ENCODE measurements around the gene CMAS.
A peak's percentile ranks its signal among the peaks of the same experiment; 100 is the strongest.
"Not testable (repeated sequence)": the region's sequence is repeated elsewhere in the genome, so short reads cannot be mapped to it uniquely, and the experiment has no call there.

Gene CMAS

DNA sequence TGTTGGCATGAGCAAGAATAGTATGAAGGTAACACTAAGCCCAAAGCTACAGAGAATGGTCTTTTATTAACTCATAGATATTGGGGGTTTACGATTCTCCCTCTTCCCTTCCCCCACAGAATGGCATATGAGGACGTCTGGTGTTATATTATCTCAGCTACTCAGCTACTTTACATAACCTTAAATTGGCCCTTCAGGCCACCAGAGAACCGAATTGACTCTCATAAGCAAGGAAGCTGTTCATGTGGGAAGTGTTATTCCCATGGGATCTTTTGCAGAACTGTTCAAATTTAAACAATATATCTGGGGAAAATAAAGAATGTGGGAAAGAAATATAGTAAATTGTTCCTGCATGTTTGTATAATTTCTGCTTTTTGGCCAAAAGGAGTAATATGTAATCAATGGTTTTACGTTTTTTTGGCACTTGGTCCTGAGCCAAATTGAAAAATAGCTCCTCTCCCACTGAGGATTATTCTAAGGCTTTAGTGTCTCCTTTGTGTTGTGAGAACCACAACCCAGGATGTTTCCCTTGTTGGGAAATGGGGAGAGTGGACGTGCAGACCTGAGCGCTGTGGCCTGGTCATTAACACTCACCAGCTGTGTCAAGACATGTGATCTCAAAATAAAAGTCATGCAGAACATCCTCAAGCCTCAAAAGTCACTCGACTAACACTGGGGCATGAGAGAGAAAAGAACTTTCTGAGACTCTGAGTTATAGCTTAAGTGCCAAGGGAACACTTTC is 31.8 kb upstream of the CMAS start:
- Histone ChIP-seq H3K27ac (peak overlapping the region; percentile 30), H3K36me3 (replicated peaks) (no peaks in the 10 kb centered on the region), H3K4me3 (ENCODE audit: low read depth, low read length) (no peak overlapping the region), H3K27me3 (replicated peaks) (no peaks in the 10 kb centered on the region)
- DNase-seq: no peak
- no peak for TF ChIP-seq CTCF (IDR thresholded peaks at IDR 0.05; ENCODE audit: low read depth, low read length, missing control alignments)
- in situ Hi-C loops (cut with HindIII; ENCODE audit: low pct_ligation_motif_present, low sequenced_read_pairs): no loop called here

GRCh38 chr12:22014783-22015144 is 31.3 kb upstream of the CMAS start:
- H3K27me3 ChIP-seq (replicated peaks): no peaks in the 10 kb centered on the region
- peak; percentile 48 for DNase-seq
- no peak overlapping the region for H3K4me3 ChIP-seq (ENCODE audit: low read depth, low read length)
- peak overlapping the region; percentile 30 for H3K27ac ChIP-seq
- no peak for TF ChIP-seq CTCF (IDR thresholded peaks at IDR 0.05; ENCODE audit: low read depth, low read length, missing control alignments)
- H3K36me3 ChIP-seq (replicated peaks): no peaks in the 10 kb centered on the region
- in situ Hi-C loops (cut with HindIII; ENCODE audit: low pct_ligation_motif_present, low sequenced_read_pairs): no loop called here

DNA sequence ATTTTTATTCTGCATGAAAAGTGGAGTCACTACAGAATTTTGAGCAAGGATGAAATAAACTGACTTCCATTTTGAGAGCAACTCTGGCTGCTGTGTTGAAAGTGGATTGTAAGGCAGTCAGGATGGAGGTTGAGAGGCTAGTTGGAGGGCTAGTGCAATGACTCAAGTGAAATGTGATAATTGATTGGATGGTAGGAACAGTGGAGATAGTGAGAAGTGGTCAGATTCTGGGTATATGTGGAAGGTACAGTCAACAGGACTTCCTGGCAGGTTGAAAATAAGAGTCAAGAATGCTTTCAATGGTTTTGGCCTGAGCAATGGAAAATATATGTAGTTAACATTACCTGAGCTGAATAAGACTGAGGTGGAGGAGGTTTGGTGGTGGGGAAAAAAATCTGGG is 29.0 kb upstream of the CMAS start:
- in situ Hi-C loops (cut with HindIII; ENCODE audit: low pct_ligation_motif_present, low sequenced_read_pairs): no loop called here
- no peaks in the 10 kb centered on the region for H3K27me3 ChIP-seq (replicated peaks)
- DNase-seq: no peak

DNA sequence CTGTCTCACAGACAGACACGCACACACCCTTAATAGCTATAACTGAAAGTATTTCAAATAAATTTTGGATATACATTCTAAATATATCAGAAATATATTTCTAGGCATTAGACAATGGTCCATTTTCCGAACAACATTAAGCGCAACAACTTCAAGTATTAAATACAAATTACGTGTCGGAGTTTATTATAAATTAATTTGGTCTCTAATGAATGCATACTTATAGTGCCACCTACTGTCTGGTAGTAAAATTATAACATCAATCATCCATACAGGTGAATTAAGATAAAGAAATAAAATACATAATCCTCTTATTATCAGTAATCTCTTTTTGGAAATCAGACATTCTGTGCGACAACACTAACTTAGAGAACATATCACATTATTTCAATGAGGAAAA is 27.2 kb upstream of the CMAS start:
- no peak overlapping the region for H3K4me3 ChIP-seq (ENCODE audit: low read depth, low read length)
- TF ChIP-seq CTCF (IDR thresholded peaks at IDR 0.05; ENCODE audit: low read depth, low read length, missing control alignments): peak; percentile 12
- H3K27me3 ChIP-seq (replicated peaks): no peaks in the 10 kb centered on the region
- in situ Hi-C loops (cut with HindIII; ENCODE audit: low pct_ligation_motif_present, low sequenced_read_pairs): no loop called here
- no peak overlapping the region for H3K27ac ChIP-seq
- no peak for DNase-seq
- no peaks in the 10 kb centered on the region for H3K36me3 ChIP-seq (replicated peaks)

More for the DNA sequence above, 29.0 kb upstream of the CMAS start:
- H3K27ac ChIP-seq: no peak overlapping the region
- no peak for TF ChIP-seq CTCF (IDR thresholded peaks at IDR 0.05; ENCODE audit: low read depth, low read length, missing control alignments)
- H3K36me3 ChIP-seq (replicated peaks): no peaks in the 10 kb centered on the region
- no peak overlapping the region for H3K4me3 ChIP-seq (ENCODE audit: low read depth, low read length)

GRCh38 chr12:22023489-22023888 is 22.5 kb upstream of the CMAS start:
- H3K27ac ChIP-seq; H3K27me3 ChIP-seq (replicated peaks); in situ Hi-C loops (cut with HindIII; ENCODE audit: low pct_ligation_motif_present, low sequenced_read_pairs); DNase-seq; H3K36me3 ChIP-seq (replicated peaks); H3K4me3 ChIP-seq (ENCODE audit: low read depth, low read length): not testable (repeated sequence)

GRCh38 chr12:22029491-22029890 is 16.5 kb upstream of the CMAS start:
- H3K27ac ChIP-seq: no peak overlapping the region
- H3K36me3 ChIP-seq (replicated peaks): no peaks in the 10 kb centered on the region
- DNase-seq: no peak
- TF ChIP-seq CTCF (IDR thresholded peaks at IDR 0.05; ENCODE audit: low read depth, low read length, missing control alignments): no peak
- no peak overlapping the region for H3K4me3 ChIP-seq (ENCODE audit: low read depth, low read length)
- no peaks in the 10 kb centered on the region for H3K27me3 ChIP-seq (replicated peaks)
- in situ Hi-C loops (cut with HindIII; ENCODE audit: low pct_ligation_motif_present, low sequenced_read_pairs): no loop called here

All from brain microvascular endothelial cell (primary cell).